ENCODE results near the gene PTPRK. TPM values are rescaled to one million over a fixed set of nuclear protein-coding genes. Genes with fewer than 3 reads are reported as not detected.

Gene PTPRK
- total RNA-seq, 2 experiments from 2014 or later, result 2.6 to 7.8 TPM

DNA sequence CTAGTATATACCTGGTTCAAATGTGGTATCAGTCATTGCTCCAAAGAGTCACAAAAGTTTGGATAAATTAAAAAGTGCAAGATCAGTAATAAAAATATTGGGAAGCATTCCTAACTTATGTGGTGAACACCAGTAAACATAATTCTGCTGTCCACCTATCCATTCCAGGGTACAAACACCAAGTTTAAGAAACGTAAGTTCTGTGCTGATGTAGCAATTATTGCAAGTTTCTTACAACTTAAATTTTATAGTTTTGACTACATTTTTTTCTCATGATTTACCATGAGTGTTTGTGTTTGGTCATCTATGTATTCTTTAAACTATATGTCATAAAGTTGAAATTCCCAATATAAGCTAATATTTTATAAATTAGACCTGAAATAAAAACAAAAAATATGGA is 364.6 kb downstream of the PTPRK start:
- CTCF ChIA-PET, result no interaction called here
- ATAC-seq, result no peak
- Mint-ChIP-seq H3K4me3 (no peak overlapping the region), H3K27ac (no peak overlapping the region), H3K4me1 (peaks cover 3% of the 10 kb centered on the region), H3K36me3 (peaks cover 1% of the 10 kb centered on the region), H3K27me3 (peaks cover 10% of the 10 kb centered on the region), H3K9me3 (ENCODE audit: low read depth) (no peaks in the 10 kb centered on the region)
- no peak for DNase-seq

DNA sequence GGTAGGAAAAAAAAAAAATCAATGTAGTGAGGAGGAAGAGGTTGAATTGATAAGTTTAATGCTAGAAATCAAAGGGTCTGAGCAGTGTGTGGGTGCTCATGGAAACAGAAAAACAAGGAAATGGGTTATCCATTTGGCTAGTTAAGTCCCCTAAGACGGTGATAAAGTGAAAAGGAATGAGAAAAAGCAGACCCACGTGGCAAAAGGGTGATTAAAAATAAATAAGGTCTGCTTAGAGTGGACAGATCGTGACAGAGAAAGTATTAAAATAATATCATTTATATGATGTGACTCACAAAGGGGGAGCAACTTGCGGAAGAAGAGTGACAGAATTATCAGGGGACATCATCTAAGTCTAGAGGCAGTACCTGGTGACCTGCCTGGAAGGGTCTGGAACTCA is 367.8 kb downstream of the PTPRK start:
- peaks cover 1% of the 10 kb centered on the region for H3K36me3 Mint-ChIP-seq
- no peaks in the 10 kb centered on the region for H3K9me3 Mint-ChIP-seq (ENCODE audit: low read depth)
- no peak overlapping the region for H3K27ac Mint-ChIP-seq
- H3K4me1 Mint-ChIP-seq, result peaks cover 3% of the 10 kb centered on the region
- CTCF ChIA-PET, result no interaction called here
- H3K27me3 Mint-ChIP-seq, result peaks cover 12% of the 10 kb centered on the region
- H3K4me3 Mint-ChIP-seq, result no peak overlapping the region
- DNase-seq (no peak), ATAC-seq (no peak)

DNA sequence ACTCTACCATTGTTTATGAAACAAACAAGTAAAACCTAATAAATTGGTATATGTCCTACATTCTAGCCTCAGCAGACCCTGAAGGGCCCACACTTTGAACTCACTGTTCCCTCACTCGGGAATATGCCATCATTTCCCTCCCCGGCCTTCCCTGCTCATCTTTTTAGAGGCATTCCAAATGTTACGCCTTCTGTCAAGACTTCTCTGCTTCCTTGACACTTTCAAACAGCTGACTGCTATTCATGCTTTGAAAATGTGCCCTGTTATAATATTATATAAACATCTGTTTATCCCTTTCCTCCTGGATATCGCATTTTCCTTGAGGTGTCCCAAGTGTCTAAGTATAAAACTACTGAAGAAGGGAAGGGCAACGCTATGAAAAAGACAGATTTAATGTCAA is 370.0 kb downstream of the PTPRK start:
- Mint-ChIP-seq H3K9me3 (ENCODE audit: low read depth) (no peaks in the 10 kb centered on the region), H3K36me3 (no peaks in the 10 kb centered on the region), H3K27ac (no peak overlapping the region), H3K4me1 (no peaks in the 10 kb centered on the region), H3K27me3 (peaks cover 12% of the 10 kb centered on the region), H3K4me3 (no peak overlapping the region)
- no peak for ATAC-seq
- no peak for DNase-seq
- CTCF ChIA-PET, result no interaction called here

DNA sequence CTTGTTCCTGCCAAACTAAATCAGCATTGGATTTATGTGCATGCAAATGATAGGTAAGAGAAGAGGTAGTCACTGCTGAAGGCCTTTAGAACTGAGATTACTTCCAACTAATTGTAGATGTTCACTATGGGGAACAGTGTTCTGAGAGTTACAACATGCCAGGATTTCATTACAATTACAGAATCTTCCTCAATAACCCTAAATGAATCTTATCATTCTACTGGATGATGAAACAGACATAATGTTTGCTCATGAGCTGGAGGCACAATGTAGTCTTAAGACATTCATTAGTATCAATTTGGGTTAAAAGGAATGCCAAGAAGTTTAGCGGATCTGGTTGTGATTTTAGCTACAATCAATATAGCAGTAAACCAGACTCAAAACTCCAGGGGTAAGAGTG is 370.6 kb downstream of the PTPRK start:
- Mint-ChIP-seq H3K27ac (no peak overlapping the region), H3K4me1 (no peaks in the 10 kb centered on the region), H3K9me3 (ENCODE audit: low read depth) (no peaks in the 10 kb centered on the region), H3K27me3 (peaks cover 12% of the 10 kb centered on the region), H3K36me3 (no peaks in the 10 kb centered on the region), H3K4me3 (no peak overlapping the region)
- DNase-seq, result no peak
- CTCF ChIA-PET, result no interaction called here
- ATAC-seq, result no peak

DNA sequence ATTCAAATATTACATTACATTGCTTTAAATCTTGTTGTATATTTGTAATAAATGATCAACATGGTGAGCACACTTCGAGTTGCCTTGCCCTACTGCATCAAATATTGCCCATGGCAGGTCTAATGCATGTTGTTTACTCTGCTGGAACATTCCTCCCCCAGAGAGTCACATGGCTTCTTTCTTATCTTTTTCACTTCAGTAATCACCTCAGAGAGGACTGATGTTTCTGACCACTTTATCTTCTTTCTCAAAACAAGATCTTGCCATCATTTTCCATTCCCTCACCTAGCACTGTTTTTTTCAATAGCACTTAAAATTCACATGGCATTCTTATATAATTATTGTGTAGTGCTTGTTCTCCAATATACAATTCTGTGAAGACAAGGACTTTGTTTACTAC is 376.1 kb downstream of the PTPRK start:
- CTCF ChIA-PET, result no interaction called here
- Mint-ChIP-seq H3K27ac (no peak overlapping the region), H3K36me3 (no peaks in the 10 kb centered on the region), H3K27me3 (no peaks in the 10 kb centered on the region), H3K4me3 (no peak overlapping the region), H3K4me1 (peaks cover 2% of the 10 kb centered on the region), H3K9me3 (ENCODE audit: low read depth) (no peaks in the 10 kb centered on the region)
- no peak for DNase-seq
- no peak for ATAC-seq

DNA sequence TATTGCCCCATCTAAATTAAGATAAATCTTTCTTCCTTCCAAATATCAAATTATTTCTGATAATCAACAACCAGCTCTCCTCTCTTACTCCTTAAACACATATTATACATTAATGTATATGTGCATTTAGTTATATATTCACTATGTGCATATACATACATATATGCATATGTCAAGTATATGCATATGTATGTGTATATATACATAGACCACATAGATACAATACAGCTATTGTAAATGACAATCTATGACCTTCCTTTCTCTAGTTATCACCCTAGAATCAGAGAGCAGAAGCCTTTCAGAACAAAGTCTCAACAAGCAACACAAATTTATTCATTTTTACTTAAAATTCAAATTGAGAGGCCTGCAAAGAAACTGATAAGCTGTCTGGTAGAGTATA is 378.5 kb downstream of the PTPRK start:
- no peak overlapping the region for H3K27ac Mint-ChIP-seq
- no peaks in the 10 kb centered on the region for H3K9me3 Mint-ChIP-seq (ENCODE audit: low read depth)
- H3K27me3 Mint-ChIP-seq, result no peaks in the 10 kb centered on the region
- no peak overlapping the region for H3K4me3 Mint-ChIP-seq
- no peaks in the 10 kb centered on the region for H3K36me3 Mint-ChIP-seq
- DNase-seq (no peak), ATAC-seq (no peak)
- CTCF ChIA-PET, result no interaction called here
- H3K4me1 Mint-ChIP-seq, result peaks cover 2% of the 10 kb centered on the region

DNA sequence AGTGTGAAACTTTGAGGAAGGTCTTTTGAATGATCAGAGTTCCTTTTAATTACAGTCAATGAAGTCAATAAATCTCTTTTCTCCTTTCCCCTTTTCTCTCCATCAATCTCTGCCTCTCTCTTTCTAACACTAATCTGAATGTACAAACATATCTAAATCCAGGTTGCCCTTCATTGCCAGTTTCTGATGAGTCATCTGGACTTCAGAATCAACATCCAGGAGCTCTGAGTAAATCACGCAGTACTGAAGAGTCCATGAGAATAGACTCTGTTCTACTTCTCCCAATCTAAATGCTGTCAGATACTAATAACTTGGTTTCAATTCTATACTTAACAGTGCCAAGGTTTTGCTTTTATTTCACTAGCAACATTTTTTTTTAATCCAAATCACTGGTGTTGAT is 380.9 kb downstream of the PTPRK start:
- CTCF ChIA-PET, result no interaction called here
- peaks cover 7% of the 10 kb centered on the region for H3K4me1 Mint-ChIP-seq
- DNase-seq (no peak), ATAC-seq (no peak)
- H3K4me3 Mint-ChIP-seq, result no peak overlapping the region
- no peak overlapping the region for H3K27ac Mint-ChIP-seq
- no peaks in the 10 kb centered on the region for H3K27me3 Mint-ChIP-seq
- no peaks in the 10 kb centered on the region for H3K36me3 Mint-ChIP-seq
- H3K9me3 Mint-ChIP-seq (ENCODE audit: low read depth), result no peaks in the 10 kb centered on the region

DNA sequence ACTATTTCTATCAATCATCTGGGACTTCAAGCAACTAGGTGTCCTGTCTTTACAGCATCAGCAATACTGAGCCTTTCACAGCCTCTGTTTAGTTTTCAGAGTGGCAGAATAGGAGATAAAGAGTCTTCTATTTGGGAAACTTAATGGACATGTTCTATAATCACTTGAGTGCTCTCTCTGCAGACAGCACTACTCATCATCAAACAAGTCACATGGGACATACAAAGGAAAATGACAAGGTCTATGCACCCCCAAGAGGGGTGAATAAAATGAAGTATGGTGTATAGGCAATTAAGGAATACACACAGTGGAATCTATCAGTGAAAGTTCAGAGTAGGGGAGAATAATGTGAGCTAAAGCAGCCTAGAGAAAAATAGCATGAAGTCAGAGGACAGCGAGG is 381.7 kb downstream of the PTPRK start:
- no peak overlapping the region for H3K4me3 Mint-ChIP-seq
- peaks cover 5% of the 10 kb centered on the region for H3K4me1 Mint-ChIP-seq
- CTCF ChIA-PET, result no interaction called here
- DNase-seq, result no peak
- no peaks in the 10 kb centered on the region for H3K27me3 Mint-ChIP-seq
- no peaks in the 10 kb centered on the region for H3K9me3 Mint-ChIP-seq (ENCODE audit: low read depth)
- H3K27ac Mint-ChIP-seq, result no peak overlapping the region
- H3K36me3 Mint-ChIP-seq, result no peaks in the 10 kb centered on the region
- no peak for ATAC-seq

DNA sequence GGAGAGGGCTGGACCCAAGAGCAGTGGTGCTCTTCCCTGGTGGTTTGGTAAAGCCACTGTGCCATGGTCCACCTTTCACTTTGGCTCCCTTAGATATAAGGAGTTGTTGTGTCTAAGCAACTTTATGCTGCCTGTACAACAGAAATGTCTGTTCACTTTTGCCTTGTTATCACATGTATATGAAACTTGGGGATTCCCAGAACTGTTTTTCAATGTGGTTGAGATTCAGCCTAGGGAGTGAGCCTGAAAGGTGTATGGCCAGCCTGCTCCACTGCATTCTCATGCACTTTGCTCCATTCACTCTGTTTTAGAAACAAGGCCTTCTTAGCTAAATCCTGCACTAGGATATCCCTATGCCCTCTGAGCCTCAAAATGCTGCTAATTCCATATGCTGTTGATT is 385.1 kb downstream of the PTPRK start:
- DNase-seq (no peak), ATAC-seq (no peak)
- Mint-ChIP-seq H3K36me3 (no peaks in the 10 kb centered on the region), H3K27ac (no peak overlapping the region), H3K27me3 (no peaks in the 10 kb centered on the region), H3K9me3 (ENCODE audit: low read depth) (no peaks in the 10 kb centered on the region), H3K4me1 (peaks cover 5% of the 10 kb centered on the region), H3K4me3 (no peak overlapping the region)
- CTCF ChIA-PET, result no interaction called here

DNA sequence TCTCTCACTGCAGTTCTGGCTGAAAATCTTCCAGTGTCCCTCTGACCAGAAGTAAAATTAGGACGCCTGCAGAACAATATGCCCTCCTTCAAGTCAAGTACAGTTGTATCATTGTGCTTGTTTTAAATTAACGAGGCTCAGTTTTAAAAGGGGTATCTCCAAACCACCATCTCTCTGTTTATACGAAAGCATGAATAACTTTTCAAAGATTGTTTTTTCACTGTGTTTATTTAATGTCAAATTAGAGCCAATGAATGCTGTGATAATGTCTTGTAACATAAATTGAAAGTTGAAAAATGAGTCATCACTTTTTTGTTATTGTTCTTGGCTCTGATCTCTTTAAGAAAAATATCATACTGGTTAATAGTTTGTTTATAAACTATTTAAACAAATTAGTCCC is 388.8 kb downstream of the PTPRK start:
- H3K36me3 Mint-ChIP-seq, result no peaks in the 10 kb centered on the region
- no peak for ATAC-seq
- peaks cover 5% of the 10 kb centered on the region for H3K4me1 Mint-ChIP-seq
- CTCF ChIA-PET, result no interaction called here
- no peak overlapping the region for H3K4me3 Mint-ChIP-seq
- no peak overlapping the region for H3K27ac Mint-ChIP-seq
- DNase-seq, result no peak
- H3K9me3 Mint-ChIP-seq (ENCODE audit: low read depth), result no peaks in the 10 kb centered on the region
- no peaks in the 10 kb centered on the region for H3K27me3 Mint-ChIP-seq

DNA sequence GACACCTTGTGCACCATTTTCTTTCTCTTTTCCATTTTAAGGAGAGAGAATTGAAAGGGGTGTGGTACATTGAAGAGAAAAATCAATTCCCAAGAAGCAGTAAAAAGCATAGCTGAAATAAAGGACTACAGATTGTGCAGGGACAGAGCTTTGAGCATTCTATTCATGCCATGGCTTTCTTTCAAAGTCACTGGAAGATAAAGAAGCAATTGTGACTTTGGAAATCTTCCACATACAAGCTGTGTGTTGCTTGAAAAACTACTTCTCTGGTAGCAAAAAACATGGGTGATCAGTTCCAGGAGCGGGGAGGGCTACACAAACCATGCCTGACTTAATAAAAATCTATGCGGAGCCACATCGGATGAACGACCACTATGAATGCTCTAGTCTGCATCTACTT is 389.4 kb downstream of the PTPRK start:
- Mint-ChIP-seq H3K27me3 (no peaks in the 10 kb centered on the region), H3K4me1 (peaks cover 5% of the 10 kb centered on the region), H3K9me3 (ENCODE audit: low read depth) (no peaks in the 10 kb centered on the region), H3K27ac (no peak overlapping the region), H3K4me3 (no peak overlapping the region), H3K36me3 (no peaks in the 10 kb centered on the region)
- CTCF ChIA-PET, result no interaction called here
- ATAC-seq, result no peak
- DNase-seq, result no peak

DNA sequence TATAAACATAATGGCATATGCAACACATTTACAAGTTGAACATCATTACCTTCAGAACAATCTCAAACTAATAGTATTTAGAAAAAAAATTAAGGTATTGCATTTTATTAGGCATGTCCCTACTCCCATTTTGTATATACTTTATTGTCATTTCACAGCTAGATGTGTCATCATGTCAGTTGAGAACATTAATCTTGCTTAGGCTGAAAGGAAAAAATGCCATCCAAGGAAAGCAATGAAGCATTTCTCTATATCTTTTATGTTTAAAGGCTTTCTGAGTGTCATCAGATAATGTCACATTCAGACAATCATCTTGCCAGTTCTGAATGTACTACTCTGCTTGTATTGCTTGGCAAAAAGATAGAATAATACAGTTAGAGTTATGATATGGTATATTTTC is 390.7 kb downstream of the PTPRK start:
- ATAC-seq (no peak), DNase-seq (no peak)
- Mint-ChIP-seq H3K27ac (no peak overlapping the region), H3K9me3 (ENCODE audit: low read depth) (no peaks in the 10 kb centered on the region), H3K4me3 (no peak overlapping the region), H3K36me3 (peaks cover 2% of the 10 kb centered on the region), H3K4me1 (no peaks in the 10 kb centered on the region), H3K27me3 (no peaks in the 10 kb centered on the region)
- CTCF ChIA-PET, result no interaction called here

DNA sequence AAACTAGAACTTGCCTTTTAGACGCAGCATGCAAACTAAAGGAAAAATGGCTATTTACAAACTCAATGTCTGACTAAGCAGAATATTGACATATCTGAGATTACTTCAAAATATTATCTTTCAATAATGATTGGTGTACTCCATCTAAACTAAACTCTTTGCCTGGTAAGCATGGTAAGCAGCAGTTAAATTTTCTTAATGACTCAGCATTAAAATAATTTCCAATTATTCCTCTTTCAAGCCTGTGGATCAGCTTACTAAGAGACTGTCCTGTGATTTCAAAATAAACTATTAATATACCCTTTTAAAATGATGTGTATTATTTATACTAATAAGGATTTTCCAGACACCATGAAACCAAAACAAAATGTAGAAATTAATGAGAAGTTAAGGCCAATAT is 392.7 kb downstream of the PTPRK start:
- Mint-ChIP-seq H3K27me3 (no peaks in the 10 kb centered on the region), H3K36me3 (peaks cover 3% of the 10 kb centered on the region), H3K9me3 (ENCODE audit: low read depth) (no peaks in the 10 kb centered on the region), H3K4me1 (no peaks in the 10 kb centered on the region), H3K27ac (no peak overlapping the region), H3K4me3 (no peak overlapping the region)
- ATAC-seq (no peak), DNase-seq (no peak)
- CTCF ChIA-PET, result no interaction called here

DNA sequence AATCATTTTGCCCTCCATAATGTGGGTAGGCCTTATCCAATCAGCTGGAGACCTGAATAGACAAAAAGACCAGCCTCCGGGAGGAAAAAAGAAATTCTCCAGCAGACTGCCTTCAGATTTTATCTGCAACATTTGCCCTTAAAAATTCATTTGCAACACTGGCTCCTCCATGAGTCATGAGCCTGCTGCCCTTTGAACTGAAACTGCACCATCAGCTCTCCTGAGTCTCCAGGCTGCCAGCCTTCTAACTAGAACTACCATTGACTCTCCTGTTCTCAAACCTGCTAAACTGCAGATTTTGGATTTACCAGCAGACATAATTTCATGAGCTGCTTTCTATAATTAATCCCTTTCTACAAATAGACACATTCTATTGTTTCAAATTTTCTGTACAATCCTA is 395.7 kb downstream of the PTPRK start:
- no peak for ATAC-seq

DNA sequence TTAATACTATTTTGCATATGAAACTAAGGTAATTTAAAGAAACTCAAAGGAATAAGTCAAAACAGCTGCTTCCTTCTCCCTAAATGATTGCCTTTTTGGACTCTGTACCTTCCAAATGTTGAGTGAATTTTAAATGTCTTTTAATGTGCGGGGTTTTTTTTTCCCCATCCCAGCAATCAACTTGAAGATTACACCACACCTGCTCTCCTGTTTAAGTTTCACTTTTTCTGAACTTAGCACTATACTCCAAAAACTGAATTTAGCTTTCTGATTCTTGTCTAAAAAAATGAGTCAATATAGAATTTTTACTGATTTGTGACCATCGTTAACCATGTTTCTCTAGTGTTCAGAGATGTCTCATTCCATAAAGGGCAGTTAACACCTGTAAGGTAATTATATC is 398.8 kb downstream of the PTPRK start:
- Mint-ChIP-seq H3K27me3 (no peaks in the 10 kb centered on the region), H3K4me1 (peaks cover 6% of the 10 kb centered on the region), H3K36me3 (peaks cover 3% of the 10 kb centered on the region), H3K27ac (no peak overlapping the region), H3K4me3 (no peak overlapping the region), H3K9me3 (ENCODE audit: low read depth) (no peaks in the 10 kb centered on the region)
- CTCF ChIA-PET, result no interaction called here
- DNase-seq (no peak), ATAC-seq (no peak)

More for the DNA sequence above, 395.7 kb downstream of the PTPRK start:
- CTCF ChIA-PET, result interaction anchor here (1.0 kb wide), 2 partner anchors 10 to 22 kb away, joined by 3 read pairs; no protein-coding TSS in a partner anchor
- Mint-ChIP-seq H3K9me3 (ENCODE audit: low read depth) (no peaks in the 10 kb centered on the region), H3K27ac (no peak overlapping the region), H3K4me1 (no peaks in the 10 kb centered on the region), H3K36me3 (peaks cover 3% of the 10 kb centered on the region), H3K4me3 (no peak overlapping the region), H3K27me3 (no peaks in the 10 kb centered on the region)
- no peak for DNase-seq

Measured in activated CD8-positive, alpha-beta memory T cell treated with anti-CD3 and anti-CD28 coated beads, Interleukin-2, amount 10 ng/mL, durations not matched to agents 7 days and 5 days (primary cell).